Stimulated activated CD4-positive, alpha-beta T cell treated with anti-CD3 and anti-CD28 coated beads, Interleukin-1b, Interleukin-23, amount 100 ng/mL, for 24 hours (primary cell): ENCODE measurements around the gene LRIG2.
"Not testable (repeated sequence)": the region's sequence is repeated elsewhere in the genome, so short reads cannot be mapped to it uniquely, and the experiment has no call there.

ENCODE experiments used
- DNase-seq, 4 experiments: peaks; one replicate each; pipeline ENCODE4 v3.0.0-alpha.2; 2020; ENCODE audit warnings: low read depth in 4 of 4, low spot score in 1 of 4

The LRIG2 gene

DNA sequence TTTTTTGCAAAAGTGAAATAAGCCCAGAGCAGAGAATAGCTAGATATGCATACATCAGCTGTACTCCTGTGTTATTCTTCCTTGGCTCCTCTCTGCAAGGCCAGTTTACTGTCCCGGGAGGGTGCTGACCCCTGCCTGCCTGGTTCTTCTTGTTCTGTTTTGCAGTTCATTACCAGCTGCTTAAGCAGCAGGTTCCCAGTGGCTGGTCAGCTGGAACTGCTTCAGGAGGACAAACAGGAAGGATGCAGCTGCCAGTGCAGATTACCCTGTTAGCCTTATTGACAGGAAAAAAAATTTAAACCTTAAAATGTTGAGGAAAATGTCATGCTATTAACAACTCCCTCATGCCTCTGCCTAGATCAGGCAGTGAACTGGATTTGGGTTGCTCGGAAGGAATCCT is 16.0 kb upstream of the LRIG2 start:
- DNase-seq: no peak

DNA sequence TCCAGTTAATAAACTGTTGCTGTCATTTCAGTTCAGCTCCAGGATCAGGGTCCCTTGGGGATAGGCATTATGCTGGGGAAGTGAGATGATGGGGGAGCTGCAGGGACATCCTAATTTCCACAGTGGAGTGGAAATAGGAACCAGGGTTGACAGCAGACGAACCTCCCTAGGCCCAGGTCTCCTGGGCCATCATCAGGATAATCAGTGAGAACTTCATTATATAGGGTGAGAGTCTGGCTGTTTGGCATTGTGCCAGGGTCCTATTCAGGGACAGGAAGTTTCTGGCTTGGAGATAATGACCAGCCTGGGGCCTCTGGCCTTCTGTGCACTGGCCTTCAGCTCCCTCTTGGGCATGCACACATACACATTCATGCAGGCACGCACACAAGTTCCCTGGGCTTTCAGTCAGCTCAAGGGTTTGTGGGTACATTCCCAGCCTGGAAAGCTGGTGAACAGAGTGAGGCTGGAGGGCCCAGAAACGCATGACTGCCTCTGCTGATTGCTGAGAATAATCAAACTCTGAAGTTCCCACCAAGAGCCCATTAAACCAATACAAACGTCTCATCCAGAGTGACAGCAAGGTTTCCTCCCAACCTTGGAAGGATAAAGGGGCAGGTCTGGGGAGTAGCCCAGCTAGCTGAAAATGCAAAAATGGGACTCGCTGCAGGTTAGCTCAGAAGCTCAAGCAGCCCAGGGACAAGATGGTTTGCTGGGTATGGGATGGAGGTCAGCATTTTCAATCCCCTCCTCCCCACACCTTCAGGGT is 13.9 kb upstream of the LRIG2 start:
- no peak for DNase-seq

DNA sequence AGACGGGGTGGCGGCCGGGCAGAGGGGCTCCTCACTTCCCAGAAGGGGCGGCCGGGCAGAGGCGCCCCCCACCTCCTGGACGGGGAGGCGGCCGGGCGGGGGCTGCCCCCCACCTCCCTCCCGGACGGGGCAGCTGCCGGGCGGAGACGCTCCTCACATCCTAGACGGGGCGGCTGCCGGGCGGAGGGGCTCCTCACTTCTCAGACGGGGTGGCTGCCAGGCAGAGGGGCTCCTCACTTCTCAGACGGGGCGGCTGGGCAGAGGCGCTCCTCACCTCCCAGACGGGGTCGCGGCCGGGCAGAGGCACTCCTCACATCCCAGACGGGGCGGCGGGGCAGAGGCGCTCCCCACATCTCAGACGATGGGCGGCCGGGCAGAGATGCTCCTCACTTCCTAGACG is 9.5 kb upstream of the LRIG2 start:
- DNase-seq: not testable (repeated sequence)

DNA sequence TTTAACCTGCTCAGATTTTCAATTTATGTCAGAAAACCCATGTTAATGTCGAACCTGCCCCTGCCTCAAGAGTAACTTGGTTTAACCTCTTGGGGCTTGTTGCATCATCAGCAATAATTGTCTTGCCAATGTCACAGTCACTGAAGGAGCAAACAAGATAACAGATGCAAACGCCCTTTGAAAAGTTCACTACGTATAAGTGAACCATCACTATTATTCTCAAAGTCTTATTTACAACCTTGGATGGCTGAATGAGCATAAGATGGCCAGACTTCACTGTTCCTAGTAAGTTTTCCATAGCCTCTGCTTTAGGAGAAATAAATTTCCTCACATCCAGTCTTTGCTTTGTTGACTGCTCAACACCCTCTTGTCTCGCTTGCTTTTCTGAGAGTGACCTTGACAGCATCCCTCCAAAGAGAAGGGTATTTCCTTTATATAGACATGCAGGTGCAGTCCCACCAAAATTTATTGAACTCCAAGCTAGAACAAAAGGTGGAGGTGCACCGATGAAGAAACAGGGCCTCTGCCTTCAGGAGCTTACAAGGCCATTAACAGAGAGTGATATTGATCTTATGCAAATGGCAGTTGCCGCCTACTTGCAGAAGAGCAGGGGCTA is 749 bp upstream of the LRIG2 start:
- DNase-seq: no peak

- no peak for DNase-seq
These were observed 517 bp downstream of the LRIG2 start for GRCh38 chr1:113073479-113073950.

DNA sequence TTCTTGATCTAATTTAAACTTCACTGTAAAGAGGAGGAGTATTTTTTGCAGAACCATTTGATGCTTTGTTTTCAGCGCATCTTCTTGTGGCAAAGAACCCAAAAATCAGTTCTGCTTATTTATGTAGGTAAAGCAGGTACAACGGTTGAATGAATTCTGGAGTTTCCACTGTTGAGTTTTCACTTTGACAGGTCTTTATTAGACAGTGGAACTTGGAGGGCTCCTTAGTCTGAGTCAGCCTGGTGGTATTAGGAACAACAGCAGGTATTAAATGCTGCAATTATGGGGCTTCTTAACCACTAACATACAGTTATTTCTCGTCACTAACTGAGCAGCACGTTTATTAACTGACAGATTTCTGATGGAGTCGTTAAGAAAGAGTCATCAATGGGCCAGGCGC is 1.2 kb downstream of the LRIG2 start:
- DNase-seq: no peak

- DNase-seq: not testable (repeated sequence)
These were observed 5.0 kb downstream of the LRIG2 start for GRCh38 chr1:113077978-113078377.

- DNase-seq: no peak
These were observed 13.5 kb downstream of the LRIG2 start for GRCh38 chr1:113086541-113086940.

DNA sequence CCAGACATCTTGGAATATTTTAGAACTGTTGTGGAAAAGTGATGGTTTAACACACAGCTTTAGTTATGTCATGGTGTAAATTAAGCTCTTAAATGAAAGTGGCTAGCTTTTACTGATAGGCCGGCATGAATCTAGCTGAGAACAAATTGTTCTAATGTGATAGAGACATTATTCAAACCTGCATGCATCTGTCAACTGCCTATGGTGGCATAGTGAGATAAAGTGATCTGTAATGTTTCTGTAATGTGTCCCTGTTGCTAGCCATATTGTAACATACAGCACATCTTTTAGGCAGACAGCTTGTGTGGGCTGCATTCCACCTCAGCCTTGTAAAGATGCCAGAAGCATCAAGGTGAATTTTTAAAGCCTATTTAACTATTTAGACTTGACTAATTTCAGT is 16.0 kb downstream of the LRIG2 start:
- DNase-seq: no peak

GRCh38 chr1:113090051-113090450 is 17.1 kb downstream of the LRIG2 start:
- DNase-seq: no peak

- no peak for DNase-seq
These were observed 19.1 kb downstream of the LRIG2 start for GRCh38 chr1:113091988-113092594.

- DNase-seq: no peak
These were observed 21.5 kb downstream of the LRIG2 start for GRCh38 chr1:113094506-113094905.

DNA sequence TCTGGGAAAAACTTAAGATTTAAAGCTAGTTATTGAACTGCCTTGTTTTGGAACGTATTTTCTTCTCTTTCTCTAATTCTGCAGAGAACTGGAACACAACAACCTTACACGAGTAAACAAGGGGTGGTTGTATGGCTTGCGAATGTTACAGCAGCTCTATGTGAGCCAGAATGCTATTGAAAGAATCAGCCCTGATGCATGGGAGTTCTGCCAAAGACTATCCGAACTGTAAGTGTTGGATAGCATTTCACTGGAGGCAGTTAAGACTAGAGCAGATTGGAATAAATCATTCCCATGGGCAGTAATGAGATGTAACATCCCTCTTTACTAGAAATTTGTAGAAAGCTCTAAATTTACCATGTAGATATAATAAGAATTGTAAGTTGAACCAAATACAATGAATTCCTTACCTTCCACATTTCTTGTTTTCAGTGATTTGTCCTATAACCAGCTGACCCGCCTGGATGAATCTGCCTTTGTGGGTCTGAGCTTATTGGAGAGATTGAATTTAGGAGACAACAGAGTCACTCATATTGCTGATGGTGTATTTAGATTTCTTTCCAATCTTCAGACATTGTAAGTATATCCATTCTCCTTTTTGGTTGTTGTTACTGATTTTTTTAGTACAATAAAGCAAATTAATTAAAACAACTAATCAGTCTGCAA is 22.9 kb downstream of the LRIG2 start:
- DNase-seq: no peak

GRCh38 chr1:113096493-113096892 is 23.5 kb downstream of the LRIG2 start:
- no peak for DNase-seq

- no peak for DNase-seq
These were observed 28.6 kb downstream of the LRIG2 start for GRCh38 chr1:113101588-113101987.

DNA sequence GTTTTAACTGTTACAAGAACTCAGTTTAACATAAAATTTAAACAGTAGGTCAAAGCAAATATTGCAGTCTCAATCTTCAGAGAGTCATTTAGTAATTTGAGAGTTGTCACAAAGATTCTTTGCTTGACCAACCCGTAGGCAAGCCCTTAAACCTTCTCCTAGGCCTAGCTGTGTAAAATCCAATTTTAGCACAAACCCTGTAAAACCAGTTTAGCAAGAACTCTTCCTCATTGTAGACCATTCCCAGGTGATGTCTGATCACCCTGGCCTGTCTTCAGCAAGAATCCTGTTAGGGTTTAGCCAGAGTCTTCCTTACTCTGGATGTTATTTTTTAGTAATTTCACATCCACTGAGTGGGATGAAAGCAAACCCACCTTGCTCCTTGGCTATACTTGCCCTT is 30.1 kb downstream of the LRIG2 start:
- DNase-seq: no peak

DNA sequence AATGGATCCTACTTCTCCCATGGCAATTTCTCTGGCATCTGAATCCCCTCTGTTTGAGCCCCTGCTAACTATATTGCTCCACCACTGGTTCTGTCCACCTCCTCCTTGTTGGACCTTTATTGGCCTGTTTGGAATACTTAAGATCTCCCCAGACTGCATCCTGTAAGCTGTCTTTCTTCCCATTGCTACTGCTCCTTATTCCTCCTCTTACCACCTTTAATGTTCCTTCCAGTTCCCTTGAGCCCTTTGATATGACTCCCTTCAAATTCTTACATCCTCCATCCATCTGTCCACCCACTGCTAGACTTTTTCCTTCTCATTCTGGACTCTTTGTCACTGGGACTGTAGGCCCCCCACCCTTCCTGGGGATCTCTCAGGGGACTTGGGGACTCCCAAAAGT is 31.0 kb downstream of the LRIG2 start:
- no peak for DNase-seq

- no peak for DNase-seq
These were observed 33.9 kb downstream of the LRIG2 start for GRCh38 chr1:113106910-113107309.

GRCh38 chr1:113109908-113110554 is 37.0 kb downstream of the LRIG2 start:
- DNase-seq: no peak

- no peak for DNase-seq
These were observed 45.3 kb downstream of the LRIG2 start for GRCh38 chr1:113118266-113118665.

DNA sequence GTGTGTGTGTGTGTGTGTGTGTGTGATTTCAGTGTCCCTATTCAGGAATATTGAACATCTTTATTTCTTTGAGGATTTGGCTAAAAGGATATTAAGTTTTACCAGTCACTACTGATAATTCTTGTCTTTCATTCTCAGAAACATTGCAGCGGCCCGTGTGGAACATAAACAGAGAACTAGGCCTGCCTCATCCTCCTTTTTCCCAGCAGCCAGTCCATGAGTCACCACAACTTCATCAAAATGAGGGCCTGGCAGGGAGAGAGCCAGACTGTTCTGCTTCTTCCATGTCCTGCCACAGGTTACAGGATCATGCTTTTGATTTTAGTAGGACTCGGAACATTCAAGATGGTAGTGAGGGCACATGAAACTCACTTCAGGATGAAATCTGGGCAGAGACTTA is 50.7 kb downstream of the LRIG2 start:
- no peak for DNase-seq
